Raji (cell line): Measurements from ENCODE around the gene ANKRD16.

Source experiments
- POLR2A ChIP-seq: IDR thresholded peaks from 2 replicates; pipeline ENCODE4 v1.6.1; 2011; ENCODE audit warnings: low read depth, low read length, control low read depth; ENCODE audit not compliant: insufficient read depth

ANKRD16 gene

GRCh38 chr10:5860066-5860465 lies 29.6 kb downstream of the ANKRD16 start:
- no peak for TF ChIP-seq POLR2A

GRCh38 chr10:5858811-5859210 lies 30.9 kb downstream of the ANKRD16 start:
- no peak for TF ChIP-seq POLR2A

DNA sequence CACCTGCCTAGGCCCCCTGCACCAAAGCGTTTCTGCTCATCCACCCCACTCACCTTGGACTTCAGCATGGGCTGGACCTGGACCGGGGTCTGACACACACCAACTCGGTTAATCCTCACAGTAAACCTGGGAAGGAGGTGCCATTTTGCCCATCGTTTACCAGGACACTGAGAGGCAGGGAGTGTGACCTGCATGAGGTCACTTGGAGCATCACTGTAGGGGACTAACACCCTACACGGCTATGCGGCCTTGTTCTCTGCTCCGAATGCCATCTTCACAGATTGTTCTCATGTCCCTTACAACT lies 33.0 kb downstream of the ANKRD16 start:
- TF ChIP-seq POLR2A = no peak

DNA sequence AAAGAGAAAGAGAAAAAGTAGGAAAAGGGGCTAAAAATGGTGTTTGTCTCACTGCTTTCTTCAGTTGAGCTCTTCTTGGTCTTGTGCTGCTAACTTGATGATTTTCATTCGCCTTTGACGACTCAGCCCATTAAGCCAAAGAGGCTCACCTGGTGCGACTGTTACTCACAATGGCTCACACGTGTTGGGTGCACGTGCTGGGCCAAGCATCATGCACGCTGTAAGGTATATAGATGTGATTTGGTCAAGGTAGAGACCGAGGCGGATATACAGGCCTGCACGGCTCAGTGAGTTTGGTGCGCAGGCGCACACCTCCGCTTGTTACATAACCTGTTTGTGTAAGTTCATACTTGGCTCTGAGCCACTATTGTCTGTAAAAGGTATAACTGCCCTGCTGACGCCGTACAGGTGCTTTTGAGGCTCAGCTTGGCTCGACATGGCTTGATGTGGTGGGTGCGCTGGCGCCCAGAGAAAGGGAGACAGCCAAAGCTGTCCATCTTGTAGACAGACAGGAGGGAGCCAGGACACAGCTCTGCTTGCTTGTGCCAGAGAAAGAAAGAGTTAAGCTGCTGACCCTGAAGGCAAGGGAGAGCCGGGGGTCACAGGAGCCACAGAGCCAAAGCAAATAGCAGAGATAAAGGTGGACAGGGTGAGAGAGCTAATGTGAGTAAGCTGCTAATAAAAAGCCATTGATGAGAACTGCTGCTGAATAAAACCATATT lies 33.6 kb downstream of the ANKRD16 start:
- TF ChIP-seq POLR2A = no peak

GRCh38 chr10:5854131-5854475 lies 35.6 kb downstream of the ANKRD16 start:
- no peak for TF ChIP-seq POLR2A

- no peak for TF ChIP-seq POLR2A
Observed at GRCh38 chr10:5844345-5845055, 45.2 kb downstream of the ANKRD16 start.

GRCh38 chr10:5843686-5844344 lies 45.9 kb downstream of the ANKRD16 start:
- no peak for TF ChIP-seq POLR2A

DNA sequence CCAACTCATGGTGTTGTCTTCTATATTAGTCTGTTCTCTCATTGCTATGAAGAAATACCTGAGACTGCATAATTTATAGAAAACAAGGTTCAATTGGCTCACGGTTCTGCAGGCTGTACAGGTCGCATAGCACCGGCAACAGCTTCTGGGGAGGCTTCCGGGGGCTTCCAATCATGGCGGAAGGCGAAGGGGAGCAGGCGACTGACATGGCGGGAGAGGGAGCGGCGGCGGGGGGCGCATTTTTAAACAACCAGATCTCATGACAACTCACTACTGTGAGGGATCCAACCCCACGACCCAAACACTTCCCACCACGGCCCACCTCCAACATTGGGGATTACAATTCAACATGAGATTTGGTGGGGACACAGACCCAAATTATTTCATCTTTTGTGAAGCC lies 47.7 kb downstream of the ANKRD16 start:
- TF ChIP-seq POLR2A = no peak

DNA sequence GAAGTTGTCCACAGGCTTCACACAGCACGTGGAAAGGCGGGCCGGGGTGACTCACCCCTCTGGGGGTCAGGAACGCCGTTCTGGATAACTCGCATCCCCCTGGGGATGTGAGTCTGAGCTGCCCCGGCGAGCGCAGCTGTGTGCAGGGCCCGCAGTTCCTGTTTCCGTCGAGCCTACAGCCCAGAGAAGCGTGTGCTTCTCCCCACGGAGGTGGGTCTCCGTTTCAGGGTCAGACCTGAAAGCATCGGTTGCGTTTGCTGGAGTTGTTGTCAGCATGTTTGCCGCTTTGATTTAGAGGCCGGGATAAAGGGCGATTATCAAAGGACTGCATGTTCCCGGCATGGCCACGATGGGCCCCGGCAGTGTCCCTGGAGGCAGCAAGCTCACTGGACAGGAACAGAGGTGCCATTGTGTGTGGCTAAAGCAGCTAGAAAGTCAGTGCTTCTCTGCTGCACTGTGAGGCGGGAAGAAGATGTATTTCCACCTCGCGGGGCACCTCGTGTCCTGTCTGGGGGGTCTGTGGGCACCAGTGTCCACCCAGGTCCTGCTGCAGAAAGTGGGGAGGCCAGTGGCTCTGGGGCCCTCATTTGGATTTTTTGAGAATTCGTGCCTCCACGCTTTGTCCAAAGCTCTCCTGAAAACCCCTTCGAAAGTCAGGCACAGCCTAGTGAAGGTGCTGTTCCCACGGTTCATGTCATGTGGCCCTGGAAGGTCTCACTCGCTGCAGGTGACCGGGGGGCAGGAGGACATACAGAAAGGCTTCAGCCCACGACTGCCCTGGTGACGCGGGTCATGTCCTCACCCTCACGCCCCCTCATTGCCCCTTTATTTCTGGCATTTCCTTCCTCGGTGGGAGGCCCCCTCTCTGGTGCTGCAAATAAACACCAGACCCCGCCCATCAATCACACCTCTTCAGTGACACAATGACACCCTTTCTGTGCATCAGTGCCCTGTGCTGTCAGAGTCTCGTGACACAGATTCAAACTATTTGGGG lies 49.1 kb downstream of the ANKRD16 start:
- TF ChIP-seq POLR2A = peak; percentile 85

- no peak for TF ChIP-seq POLR2A
Observed at GRCh38 chr10:5835446-5836095, 54.1 kb downstream of the ANKRD16 start.

DNA sequence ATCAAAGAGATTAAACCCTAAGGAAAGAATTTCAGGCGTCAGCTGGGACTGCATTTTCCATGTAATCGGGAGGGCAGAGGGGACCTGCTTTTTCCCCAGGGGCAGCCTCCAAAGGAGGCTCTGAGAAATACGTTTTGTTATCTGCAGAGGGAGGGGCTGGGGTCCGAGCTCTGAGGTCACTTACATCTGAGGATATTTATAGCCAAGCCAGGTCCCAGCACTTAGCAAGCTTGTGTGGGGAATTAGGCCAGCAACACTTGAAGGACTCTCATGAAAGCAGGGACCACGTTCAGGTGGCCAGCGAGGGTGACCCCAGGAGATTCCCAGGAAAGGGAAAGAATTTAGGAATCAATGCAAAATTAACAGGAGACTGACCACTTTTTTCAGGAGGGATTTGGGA lies 55.9 kb downstream of the ANKRD16 start:
- no peak for TF ChIP-seq POLR2A

DNA sequence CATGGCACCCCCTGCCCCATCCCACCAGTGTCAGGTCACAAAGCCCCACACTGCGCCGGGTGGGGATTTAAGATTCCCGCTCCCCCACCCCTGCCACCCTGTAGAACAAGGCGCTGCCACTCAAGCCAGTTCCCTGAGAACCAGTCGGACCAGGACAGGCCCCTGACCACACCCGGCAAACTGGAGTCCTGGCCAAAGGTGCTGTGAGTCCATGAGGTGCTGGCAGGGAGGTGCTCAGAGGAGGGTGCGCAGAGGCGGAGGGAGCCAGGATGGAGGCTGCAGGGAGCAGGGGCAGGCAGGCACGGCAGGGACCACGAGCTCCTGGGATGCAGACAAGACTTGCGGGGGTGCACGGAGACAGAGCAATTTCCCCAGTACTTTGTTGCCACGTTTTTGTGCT lies 56.7 kb downstream of the ANKRD16 start:
- no peak for TF ChIP-seq POLR2A

- TF ChIP-seq POLR2A = no peak
Observed at GRCh38 chr10:5831446-5831782, 58.3 kb downstream of the ANKRD16 start.

GRCh38 chr10:5830629-5831445 lies 58.9 kb downstream of the ANKRD16 start:
- TF ChIP-seq POLR2A = no peak
